ENCODE measurements around the gene RNF186.
"Not testable (repeated sequence)": the region's sequence is repeated elsewhere in the genome, so short reads cannot be mapped to it uniquely, and the experiment has no call there.

Gene RNF186

DNA sequence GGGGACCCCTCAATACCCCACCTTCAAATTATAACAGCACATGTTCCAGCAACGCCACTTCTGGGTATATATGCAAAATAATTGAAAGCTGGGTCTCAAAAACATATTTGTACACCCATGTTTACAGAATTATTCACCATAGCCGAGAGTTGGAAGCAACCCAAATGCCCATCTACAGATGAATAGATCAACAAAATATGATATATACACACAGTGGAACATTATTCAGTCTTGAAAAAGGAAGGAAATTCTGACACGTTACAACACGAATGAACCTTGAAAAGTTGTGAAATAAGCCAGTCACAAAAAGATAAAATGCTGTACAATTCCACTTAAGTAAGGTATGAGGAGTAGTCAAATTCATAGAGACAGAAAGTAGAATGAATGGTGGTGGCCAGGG, 20.5 kb downstream of the RNF186 start:
- no peak for DNase-seq (ENCODE audit: low read depth in 2 of 2)

- DNase-seq (ENCODE audit: low read depth in 2 of 2): no peak
Measured at GRCh38 chr1:19793360-19794046, 21.6 kb downstream of the RNF186 start.

GRCh38 chr1:19792237-19793002, 22.7 kb downstream of the RNF186 start:
- no peak for DNase-seq (ENCODE audit: low read depth in 2 of 2)

GRCh38 chr1:19790061-19790975, 24.8 kb downstream of the RNF186 start:
- DNase-seq (ENCODE audit: low read depth in 2 of 2): not testable (repeated sequence)

DNA sequence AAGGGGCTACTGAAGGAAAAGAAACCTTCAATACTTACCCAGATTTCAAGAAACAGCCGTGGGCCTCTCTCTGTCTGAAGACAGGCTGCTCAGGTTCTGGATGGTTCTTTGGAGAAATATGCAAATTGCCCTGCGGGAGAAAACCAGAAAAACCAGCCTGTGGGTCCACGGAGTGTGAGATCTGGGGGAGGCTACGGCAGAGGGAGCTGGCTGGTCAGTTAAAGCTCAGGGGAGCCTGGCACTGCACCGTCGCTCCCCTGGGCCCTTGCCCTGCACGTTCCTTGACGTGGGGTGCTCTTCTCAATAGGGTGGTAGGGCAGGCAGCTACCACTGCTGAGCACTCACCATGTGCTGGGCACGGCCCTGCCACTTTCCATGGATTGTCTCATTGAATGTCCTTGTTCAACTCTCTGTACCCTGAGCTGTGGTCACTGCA, 28.1 kb downstream of the RNF186 start:
- no peak for DNase-seq (ENCODE audit: low read depth in 2 of 2)

GRCh38 chr1:19785660-19786059, 29.4 kb downstream of the RNF186 start:
- no peak for DNase-seq (ENCODE audit: low read depth in 2 of 2)

DNA sequence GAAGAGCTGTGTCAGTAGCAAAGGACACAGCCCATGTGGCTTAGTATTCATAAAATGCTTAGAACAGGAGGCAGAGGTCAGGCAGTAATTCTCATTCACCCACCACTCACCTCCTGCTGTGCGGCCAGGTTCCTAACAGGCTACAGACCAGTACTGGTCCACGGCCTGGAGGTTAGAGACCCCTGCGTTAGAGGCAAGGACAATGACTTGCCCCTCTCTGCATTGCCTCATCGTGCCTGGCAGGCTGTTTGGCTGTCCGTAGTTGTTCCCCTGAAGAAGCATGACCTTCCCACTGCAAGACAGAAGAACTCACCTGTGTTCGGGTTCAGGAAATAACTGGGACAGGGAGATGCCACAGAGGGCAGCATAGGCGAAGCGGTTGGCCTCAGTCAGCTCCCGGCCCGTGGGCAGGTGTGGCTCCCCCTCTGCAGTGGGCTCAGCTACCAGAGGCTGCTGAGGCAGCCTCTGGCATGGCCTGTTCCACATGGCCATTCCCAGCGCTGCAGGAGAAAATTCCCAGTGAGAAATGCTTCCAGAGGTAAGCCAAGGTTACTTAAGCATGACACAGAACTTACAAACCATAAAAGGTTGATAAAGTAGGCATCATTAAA, 34.7 kb downstream of the RNF186 start:
- no peak for DNase-seq (ENCODE audit: low read depth in 2 of 2)

DNA sequence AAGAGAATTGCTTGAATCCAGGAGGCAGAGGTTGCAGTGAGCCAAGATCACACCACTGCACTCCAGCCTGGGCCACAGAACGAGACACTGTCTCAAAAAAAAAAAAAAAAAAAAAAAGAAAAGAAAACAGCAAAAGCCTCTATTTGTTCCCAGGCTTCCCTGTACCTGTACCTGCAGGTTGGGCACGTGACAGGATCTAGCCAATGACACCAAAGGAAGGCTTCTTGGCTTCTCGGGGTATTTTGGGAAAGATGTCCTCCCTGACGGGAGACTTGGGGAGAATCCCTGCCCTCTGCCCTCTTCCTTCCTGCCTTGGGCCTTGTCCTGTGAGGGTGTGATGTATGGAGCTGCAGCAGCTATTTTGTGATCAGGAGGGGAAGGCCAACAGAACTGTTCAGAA, 38.1 kb downstream of the RNF186 start:
- DNase-seq (ENCODE audit: low read depth in 2 of 2): no peak

GRCh38 chr1:19776287-19776686, 38.8 kb downstream of the RNF186 start:
- DNase-seq (ENCODE audit: low read depth in 2 of 2): no peak

DNA sequence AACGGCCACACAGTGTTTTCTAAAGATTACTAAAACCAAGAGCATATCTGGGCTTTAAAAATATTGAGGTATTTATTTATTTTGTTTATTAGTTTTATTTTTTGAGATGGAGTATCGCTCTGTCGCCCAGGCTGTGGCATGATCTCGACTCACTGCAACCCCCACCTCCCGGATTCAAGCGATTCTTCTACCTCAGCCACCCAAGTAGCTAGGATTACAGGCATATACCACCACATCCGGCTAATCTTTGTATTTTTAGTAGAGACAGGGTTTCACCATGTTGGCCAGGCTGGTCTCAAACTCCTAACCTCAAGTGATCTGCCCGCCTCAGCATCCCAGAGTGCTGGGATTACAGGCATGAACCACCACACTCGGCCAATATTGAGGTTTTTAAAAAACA, 39.3 kb downstream of the RNF186 start:
- DNase-seq (ENCODE audit: low read depth in 2 of 2): no peak

DNA sequence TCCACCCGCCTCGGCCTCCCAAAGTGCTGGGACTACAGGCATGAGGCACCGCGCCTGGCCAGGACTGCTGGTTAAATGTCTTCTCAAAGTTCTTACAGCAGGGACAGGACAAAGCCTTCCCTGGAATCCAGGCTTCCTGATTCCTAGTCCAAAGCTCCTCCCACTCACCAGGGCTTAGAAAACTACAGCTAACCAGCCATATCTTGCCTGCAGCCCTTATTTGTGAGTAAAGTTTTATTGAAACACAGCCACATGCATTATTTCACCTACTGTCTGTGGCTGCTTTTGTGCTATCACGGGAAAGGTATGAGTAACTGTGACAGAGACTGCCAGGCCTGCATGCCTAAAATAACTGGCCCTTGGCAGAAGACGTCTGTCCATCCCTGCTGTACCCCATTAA, 39.8 kb downstream of the RNF186 start:
- no peak for DNase-seq (ENCODE audit: low read depth in 2 of 2)

DNA sequence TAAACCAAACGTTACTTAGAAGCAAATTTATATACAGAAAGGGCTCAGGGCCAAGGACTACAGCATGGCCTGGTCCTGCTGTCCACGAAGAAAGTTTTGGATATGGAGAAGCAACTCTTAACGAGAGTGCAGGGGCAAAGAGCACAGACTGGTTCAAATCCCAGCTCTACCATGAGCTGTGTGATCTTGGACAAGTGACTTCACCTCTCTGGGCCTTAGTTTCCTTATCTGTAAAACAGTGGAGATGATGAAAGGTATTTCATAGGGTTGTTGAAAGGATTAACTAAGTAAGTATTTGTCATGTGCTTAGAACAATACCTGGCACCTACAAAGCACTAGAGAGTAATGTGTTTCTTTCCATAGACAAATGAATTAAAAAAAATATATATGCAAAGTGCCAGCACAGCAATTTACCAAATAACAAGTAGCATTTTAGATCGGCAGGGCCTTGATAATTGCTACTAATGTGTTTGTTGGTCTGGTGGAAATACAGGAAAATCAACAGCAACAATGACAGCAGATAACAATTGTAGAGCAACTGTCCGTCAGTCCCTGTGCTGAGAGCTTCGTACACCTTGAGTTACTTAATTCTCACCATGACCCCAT, 40.8 kb downstream of the RNF186 start:
- DNase-seq (ENCODE audit: low read depth in 2 of 2): no peak

DNA sequence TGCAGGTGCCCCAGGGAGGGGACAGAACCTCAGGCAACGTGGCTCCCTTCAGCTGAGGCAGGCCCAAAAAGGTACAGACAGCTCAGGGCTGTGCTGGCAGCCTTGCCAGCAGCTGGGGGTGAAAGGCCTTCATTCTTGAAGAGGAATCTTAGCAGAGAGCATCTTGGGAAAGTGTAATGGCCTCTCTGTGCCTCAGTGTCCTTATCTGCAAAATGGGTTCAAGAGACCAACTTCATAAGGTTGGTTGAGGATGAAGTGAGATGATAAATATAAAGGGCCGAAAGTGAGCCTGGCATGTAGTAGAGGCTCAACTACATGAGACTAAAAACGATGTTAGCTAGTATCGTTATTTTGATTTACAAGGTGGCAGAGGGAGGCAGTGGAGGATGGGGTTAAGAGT, 41.6 kb downstream of the RNF186 start:
- no peak for DNase-seq (ENCODE audit: low read depth in 2 of 2)

DNA sequence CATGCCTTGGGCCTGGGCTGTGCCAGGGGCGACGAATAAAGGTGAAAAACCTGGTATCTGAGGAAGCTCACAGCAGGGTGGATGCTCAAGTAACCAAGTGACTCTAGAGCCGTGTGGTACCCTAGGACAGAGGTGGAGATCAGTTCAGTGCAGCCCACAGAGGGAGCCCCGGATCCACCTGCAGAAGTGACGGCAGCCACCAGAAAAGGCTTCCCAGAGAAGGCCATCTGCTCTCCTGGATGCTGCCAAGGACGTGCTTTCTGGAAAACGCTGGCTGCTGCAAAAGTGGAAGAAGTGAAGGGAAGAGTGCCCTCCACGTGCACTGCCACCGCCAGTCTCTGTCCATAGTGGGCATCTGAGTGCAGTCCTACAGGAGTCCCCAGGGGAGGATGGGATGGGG, 43.0 kb downstream of the RNF186 start:
- DNase-seq (ENCODE audit: low read depth in 2 of 2): no peak

DNA sequence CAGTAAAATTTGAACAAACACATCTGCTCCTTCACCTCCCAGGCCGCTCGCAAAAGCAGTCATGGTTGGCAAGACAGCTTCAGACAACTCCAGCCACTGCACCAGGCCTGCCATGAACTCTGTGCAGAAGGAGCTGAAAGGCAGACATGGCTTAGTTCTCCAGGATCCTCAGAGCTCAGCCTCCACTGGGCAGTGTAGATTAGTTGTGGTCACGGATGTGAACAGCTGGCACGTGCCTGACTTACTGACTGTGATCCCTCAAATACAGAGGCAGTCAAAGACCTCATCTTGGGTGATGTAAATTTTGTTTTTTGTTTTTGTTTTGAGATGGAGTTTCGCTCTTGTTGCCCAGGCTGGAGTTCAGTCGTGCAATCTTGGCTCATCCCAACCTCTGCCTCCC, 43.7 kb downstream of the RNF186 start:
- no peak for DNase-seq (ENCODE audit: low read depth in 2 of 2)

DNA sequence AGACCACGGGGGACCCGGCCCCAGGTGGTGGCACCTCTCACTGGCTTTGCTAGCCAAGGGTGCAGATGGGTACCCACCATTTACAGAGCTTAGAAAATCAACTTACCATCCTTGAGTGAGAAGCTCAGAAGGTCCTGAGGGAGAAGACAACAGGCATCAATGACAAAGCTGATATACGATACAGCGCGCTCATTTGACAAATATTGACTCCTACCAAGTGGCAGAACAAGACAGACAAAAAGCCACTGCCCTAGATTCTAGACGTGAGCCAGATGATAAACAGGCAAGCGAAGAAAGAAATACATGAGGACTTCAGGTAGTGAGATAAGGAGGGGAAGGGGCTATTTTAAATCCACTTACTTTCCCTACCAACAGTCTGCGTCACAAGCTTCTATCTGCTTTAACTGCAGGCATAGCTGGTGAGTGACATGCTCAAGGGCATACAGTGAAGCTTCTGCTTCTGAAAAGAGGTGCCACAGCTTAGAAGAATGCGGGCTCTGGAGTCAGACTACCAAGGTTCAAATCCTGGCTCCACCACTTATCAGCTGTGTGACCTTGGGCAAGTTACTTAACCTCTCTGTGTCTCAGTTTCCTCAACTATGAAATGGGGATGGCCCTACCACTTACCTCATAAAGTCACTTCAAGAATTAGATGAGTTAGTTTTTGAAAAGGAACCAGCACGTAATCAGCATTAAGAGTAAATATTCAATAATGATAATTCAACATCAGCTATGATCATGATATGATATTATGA, 44.5 kb downstream of the RNF186 start:
- no peak for DNase-seq (ENCODE audit: low read depth in 2 of 2)

GRCh38 chr1:19769211-19769932, 45.7 kb downstream of the RNF186 start:
- no peak for DNase-seq (ENCODE audit: low read depth in 2 of 2)

DNA sequence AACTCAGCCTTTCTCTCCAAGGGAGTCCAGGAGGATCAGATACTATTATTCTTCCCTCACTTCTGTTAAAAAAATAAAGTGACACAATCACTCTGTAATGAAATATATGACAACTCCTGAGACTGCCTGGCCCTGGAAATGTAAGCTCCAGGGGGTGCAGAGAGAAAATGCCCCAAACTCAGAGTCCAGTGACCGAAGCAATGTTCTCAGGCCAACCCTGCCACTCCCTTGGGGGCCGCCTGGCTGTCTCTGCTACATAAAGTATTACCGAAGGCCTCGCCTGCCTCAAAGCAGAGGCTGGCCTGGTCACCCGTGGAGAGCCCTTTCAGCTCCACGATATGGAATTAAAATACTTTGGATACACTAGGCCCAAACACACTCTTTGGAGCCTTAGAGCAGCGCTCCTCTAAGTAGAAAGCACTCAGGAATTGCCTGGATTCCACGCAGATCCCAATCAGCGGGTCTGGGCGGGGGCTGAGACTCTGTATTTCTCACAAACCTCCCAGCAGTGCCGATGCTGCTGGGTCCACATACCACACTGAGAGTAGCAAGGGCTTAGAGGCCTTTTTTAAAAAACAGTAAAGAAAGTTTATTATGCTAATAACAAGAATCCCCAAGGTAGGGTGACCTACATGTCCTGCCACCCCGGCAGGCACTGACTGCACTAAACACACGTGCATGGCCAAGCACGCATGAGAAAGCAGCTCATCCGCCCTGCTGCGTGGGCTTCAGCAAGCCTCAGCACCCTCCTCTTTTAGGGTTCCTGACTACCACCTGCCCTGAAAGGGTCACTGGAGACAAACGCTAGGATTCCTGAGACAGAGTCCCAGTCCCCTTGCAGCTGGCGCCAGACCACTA, 46.5 kb downstream of the RNF186 start:
- DNase-seq (ENCODE audit: low read depth in 2 of 2): no peak

- DNase-seq (ENCODE audit: low read depth in 2 of 2): no peak
Measured at GRCh38 chr1:19765623-19766022, 49.5 kb downstream of the RNF186 start.
